Measurements from ENCODE around the gene OPCML.

Gene OPCML

GRCh38 chr11:133173810-133174412, 358.4 kb downstream of the OPCML start:
- TF ChIP-seq CTCF (IDR thresholded peaks at IDR 0.05): no peak
- Histone ChIP-seq H3K4me1 (ENCODE audit: control insufficient read depth in 1 of 2, insufficient read depth in 1 of 2, low read depth in 1 of 2, low read length in 1 of 2) (no peaks in the 10 kb centered on the region), H3K9me3 (no peaks in the 10 kb centered on the region), H3K36me3 (no peaks in the 10 kb centered on the region), H3K4me3 (ENCODE audit: low read depth in 1 of 2, low read length in 1 of 2) (no peak overlapping the region), H3K27me3 (no peaks in the 10 kb centered on the region), H3K27ac (no peak overlapping the region)

- Histone ChIP-seq H3K9me3 (no peaks in the 10 kb centered on the region), H3K27me3 (no peaks in the 10 kb centered on the region), H3K36me3 (no peaks in the 10 kb centered on the region), H3K4me3 (ENCODE audit: low read depth in 1 of 2, low read length in 1 of 2) (no peak overlapping the region), H3K4me1 (ENCODE audit: control insufficient read depth in 1 of 2, insufficient read depth in 1 of 2, low read depth in 1 of 2, low read length in 1 of 2) (no peaks in the 10 kb centered on the region), H3K27ac (no peak overlapping the region)
- TF ChIP-seq CTCF (IDR thresholded peaks at IDR 0.05): no peak
These were observed 360.0 kb downstream of the OPCML start for GRCh38 chr11:133172349-133172748.

- no peak overlapping the region for H3K27ac ChIP-seq
- no peaks in the 10 kb centered on the region for H3K27me3 ChIP-seq
- no peaks in the 10 kb centered on the region for H3K9me3 ChIP-seq
- TF ChIP-seq CTCF (IDR thresholded peaks at IDR 0.05): no peak
- H3K36me3 ChIP-seq: no peaks in the 10 kb centered on the region
- H3K4me1 ChIP-seq (ENCODE audit: control insufficient read depth in 1 of 2, insufficient read depth in 1 of 2, low read depth in 1 of 2, low read length in 1 of 2): no peaks in the 10 kb centered on the region
- no peak overlapping the region for H3K4me3 ChIP-seq (ENCODE audit: low read depth in 1 of 2, low read length in 1 of 2)
These were observed 360.9 kb downstream of the OPCML start for GRCh38 chr11:133171374-133171773.

GRCh38 chr11:133168016-133168415, 364.3 kb downstream of the OPCML start:
- TF ChIP-seq CTCF (IDR thresholded peaks at IDR 0.05): no peak
- H3K4me3 ChIP-seq (ENCODE audit: low read depth in 1 of 2, low read length in 1 of 2): no peak overlapping the region
- H3K27ac ChIP-seq: no peak overlapping the region
- H3K9me3 ChIP-seq: no peaks in the 10 kb centered on the region
- H3K27me3 ChIP-seq: no peaks in the 10 kb centered on the region
- no peaks in the 10 kb centered on the region for H3K36me3 ChIP-seq
- no peaks in the 10 kb centered on the region for H3K4me1 ChIP-seq (ENCODE audit: control insufficient read depth in 1 of 2, insufficient read depth in 1 of 2, low read depth in 1 of 2, low read length in 1 of 2)

GRCh38 chr11:133166662-133167061, 365.6 kb downstream of the OPCML start:
- Histone ChIP-seq H3K36me3 (no peaks in the 10 kb centered on the region), H3K27ac (no peak overlapping the region), H3K4me3 (ENCODE audit: low read depth in 1 of 2, low read length in 1 of 2) (no peak overlapping the region), H3K9me3 (no peaks in the 10 kb centered on the region), H3K27me3 (no peaks in the 10 kb centered on the region), H3K4me1 (ENCODE audit: control insufficient read depth in 1 of 2, insufficient read depth in 1 of 2, low read depth in 1 of 2, low read length in 1 of 2) (no peaks in the 10 kb centered on the region)
- TF ChIP-seq CTCF (IDR thresholded peaks at IDR 0.05): no peak

GRCh38 chr11:133164986-133165385, 367.3 kb downstream of the OPCML start:
- Histone ChIP-seq H3K36me3 (no peaks in the 10 kb centered on the region), H3K27me3 (no peaks in the 10 kb centered on the region), H3K4me1 (ENCODE audit: control insufficient read depth in 1 of 2, insufficient read depth in 1 of 2, low read depth in 1 of 2, low read length in 1 of 2) (no peaks in the 10 kb centered on the region), H3K9me3 (no peaks in the 10 kb centered on the region), H3K4me3 (ENCODE audit: low read depth in 1 of 2, low read length in 1 of 2) (no peak overlapping the region), H3K27ac (no peak overlapping the region)
- TF ChIP-seq CTCF (IDR thresholded peaks at IDR 0.05): no peak
